Vagina (tissue), 2 donors: ENCODE measurements around the gene IL18RAP. TPM values are rescaled to one million over a fixed set of nuclear protein-coding genes. Genes with fewer than 3 reads are reported as not detected.

ENCODE experiments used
- DNase-seq, 2 donors: peaks; one replicate each; pipeline ENCODE4 v3.0.0-alpha.2; 2017; ENCODE audit errors: extremely low spot score in 2 of 2
- H3K27ac ChIP-seq: fragments of 200-600 bp; sonication (generic); one replicate; pipeline ENCODE4 v1.5.1; 2019
- H3K27me3 ChIP-seq: fragments of 200-600 bp; sonication (generic); one replicate; pipeline ENCODE4 v1.5.1; 2019
- H3K36me3 ChIP-seq, 2 donors: fragments of 200-600 bp; sonication (generic); one replicate each; pipeline ENCODE4 v1.5.1; 2017 to 2019
- H3K4me1 ChIP-seq: fragments of 200-600 bp; sonication (generic); one replicate; pipeline ENCODE4 v1.5.1; 2019
- H3K4me3 ChIP-seq, 2 donors: fragments of 200-600 bp; sonication (generic); 1 replicate in 1 of 2; 2 replicates in 1 of 2; pipeline ENCODE4 v1.5.1; 2016 to 2019
- H3K9me3 ChIP-seq: fragments of 200-600 bp; sonication (generic); one replicate; pipeline ENCODE4 v1.5.1; 2019
- POLR2A ChIP-seq, 2 donors: fragments of 450-650 bp; IDR thresholded peaks; one replicate each; pipeline ENCODE4 v1.6.1; 2017; ENCODE audit warnings: antibody characterized with exemption in 2 of 2, mild to moderate bottlenecking in 2 of 2, moderate library complexity in 2 of 2
- POLR2AphosphoS5 ChIP-seq, 2 donors: sonication (generic); formaldehyde crosslinking; IDR thresholded peaks; one replicate each; pipeline ENCODE4 v1.9.0; 2017; ENCODE audit warnings: antibody characterized with exemption in 2 of 2, mild to moderate bottlenecking in 2 of 2, low read depth in 1 of 2; ENCODE audit not compliant: insufficient read depth in 1 of 2
- intact Hi-C: fragments of 100-400 bp; cut with DNase I; formaldehyde crosslinking; loops from one replicate; pipeline ENCODE4 v1.15.1; 2023
- total RNA-seq: library from RNA; depleted of rRNA; stranded (reverse); fragments of >200 nt; gene quantifications from one replicate; pipeline ENCODE4 v1.2.3, GENCODE V29; 2016
- TF ChIP-seq, protein P1 (sequence below), 3 experiments: fragments of 450-650 bp in 2 of 3; fragments of 200-600 bp in 1 of 3; sonication (generic) in 1 of 3; IDR thresholded peaks; one replicate each; pipeline ENCODE4 v1.5.1; 2017 to 2019; ENCODE audit warnings: antibody characterized with exemption in 3 of 3, mild to moderate bottlenecking in 2 of 3, moderate library complexity in 2 of 3

Gene IL18RAP
- total RNA-seq, 1 donor from 2014 or later: 5.9 TPM

DNA sequence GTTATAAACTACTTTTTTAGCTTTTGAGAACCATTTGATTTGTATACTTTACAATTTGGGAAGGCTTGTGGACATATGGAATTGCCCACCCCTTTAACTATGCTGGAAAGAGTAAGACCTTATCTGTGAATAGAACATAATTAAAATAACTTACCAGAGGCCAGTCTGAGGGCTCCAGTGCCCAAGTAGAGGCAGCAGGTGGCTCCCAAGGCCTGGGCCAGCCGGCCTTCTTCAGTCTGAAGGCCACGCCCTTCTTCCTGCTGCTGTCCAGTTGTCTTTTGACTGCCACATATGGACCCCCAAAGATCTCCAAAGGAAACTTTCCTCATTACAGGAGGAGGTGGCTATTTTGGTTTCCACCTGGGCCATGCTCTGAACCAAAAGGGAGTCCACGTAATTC is 12.0 kb upstream of the IL18RAP start:
- Histone ChIP-seq H3K36me3 (no peaks in the 10 kb centered on the region), H3K27me3 (no peaks in the 10 kb centered on the region), H3K4me3 (no peak overlapping the region), H3K4me1 (no peaks in the 10 kb centered on the region), H3K9me3 (no peaks in the 10 kb centered on the region), H3K27ac (no peak overlapping the region)
- TF ChIP-seq POLR2AphosphoS5 (IDR thresholded peaks at IDR 0.05; ENCODE audit: insufficient read depth in 1 of 2, low read depth in 1 of 2) (no peak), POLR2A (IDR thresholded peaks at IDR 0.05) (no peak)
- TF ChIP-seq, protein P1, sequence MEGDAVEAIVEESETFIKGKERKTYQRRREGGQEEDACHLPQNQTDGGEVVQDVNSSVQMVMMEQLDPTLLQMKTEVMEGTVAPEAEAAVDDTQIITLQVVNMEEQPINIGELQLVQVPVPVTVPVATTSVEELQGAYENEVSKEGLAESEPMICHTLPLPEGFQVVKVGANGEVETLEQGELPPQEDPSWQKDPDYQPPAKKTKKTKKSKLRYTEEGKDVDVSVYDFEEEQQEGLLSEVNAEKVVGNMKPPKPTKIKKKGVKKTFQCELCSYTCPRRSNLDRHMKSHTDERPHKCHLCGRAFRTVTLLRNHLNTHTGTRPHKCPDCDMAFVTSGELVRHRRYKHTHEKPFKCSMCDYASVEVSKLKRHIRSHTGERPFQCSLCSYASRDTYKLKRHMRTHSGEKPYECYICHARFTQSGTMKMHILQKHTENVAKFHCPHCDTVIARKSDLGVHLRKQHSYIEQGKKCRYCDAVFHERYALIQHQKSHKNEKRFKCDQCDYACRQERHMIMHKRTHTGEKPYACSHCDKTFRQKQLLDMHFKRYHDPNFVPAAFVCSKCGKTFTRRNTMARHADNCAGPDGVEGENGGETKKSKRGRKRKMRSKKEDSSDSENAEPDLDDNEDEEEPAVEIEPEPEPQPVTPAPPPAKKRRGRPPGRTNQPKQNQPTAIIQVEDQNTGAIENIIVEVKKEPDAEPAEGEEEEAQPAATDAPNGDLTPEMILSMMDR (IDR thresholded peaks at IDR 0.05): no peak
- intact Hi-C loops: no loop called here
- no peak for DNase-seq

DNA sequence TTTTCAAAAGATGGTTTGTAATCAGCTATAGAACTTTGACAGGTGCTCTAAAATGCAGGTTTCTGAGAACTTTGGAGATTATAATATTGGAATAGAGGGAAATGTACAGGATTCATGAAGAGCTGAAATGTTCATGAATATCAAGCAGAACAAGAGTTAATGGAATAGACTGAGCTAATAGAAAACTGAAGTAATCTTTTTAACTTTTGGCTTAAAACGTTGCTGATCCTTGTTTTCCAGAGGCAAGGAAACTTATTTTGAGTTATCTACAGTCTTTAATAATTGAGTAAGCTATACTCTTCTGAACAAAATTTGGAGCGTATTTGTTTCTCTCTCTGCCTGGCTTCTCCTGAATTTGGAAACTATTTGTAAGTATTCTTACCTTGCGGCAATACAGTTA is 10.8 kb upstream of the IL18RAP start:
- no peaks in the 10 kb centered on the region for H3K27me3 ChIP-seq
- intact Hi-C loops: no loop called here
- DNase-seq: no peak
- H3K4me3 ChIP-seq: no peak overlapping the region
- no peaks in the 10 kb centered on the region for H3K36me3 ChIP-seq
- no peaks in the 10 kb centered on the region for H3K9me3 ChIP-seq
- H3K4me1 ChIP-seq: no peaks in the 10 kb centered on the region
- TF ChIP-seq POLR2A (IDR thresholded peaks at IDR 0.05) (no peak), POLR2AphosphoS5 (IDR thresholded peaks at IDR 0.05; ENCODE audit: insufficient read depth in 1 of 2, low read depth in 1 of 2) (no peak)
- TF ChIP-seq, protein P1 (IDR thresholded peaks at IDR 0.05): no peak
- no peak overlapping the region for H3K27ac ChIP-seq

DNA sequence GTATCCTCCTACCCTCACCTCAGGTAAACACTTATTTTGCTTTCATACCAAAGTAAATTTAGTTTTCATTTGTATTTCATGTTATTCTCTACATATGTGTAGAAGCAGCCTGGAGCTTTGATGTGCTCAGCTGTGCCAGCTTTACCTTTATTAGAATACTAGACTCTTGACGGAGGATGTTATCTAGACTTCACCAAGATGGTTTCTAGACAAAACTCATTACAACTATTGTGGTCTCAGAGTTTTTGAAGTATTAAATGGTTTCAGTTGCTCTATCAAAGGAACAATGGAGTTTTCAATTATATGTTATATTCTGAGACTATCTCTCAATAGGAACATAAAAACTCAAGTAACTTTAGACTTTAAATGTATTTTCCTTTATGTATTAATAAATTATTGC is 5.0 kb upstream of the IL18RAP start:
- Histone ChIP-seq H3K4me3 (no peak overlapping the region), H3K27ac (no peak overlapping the region), H3K27me3 (no peaks in the 10 kb centered on the region), H3K4me1 (no peaks in the 10 kb centered on the region), H3K36me3 (no peaks in the 10 kb centered on the region), H3K9me3 (no peaks in the 10 kb centered on the region)
- intact Hi-C loops: no loop called here
- TF ChIP-seq POLR2AphosphoS5 (IDR thresholded peaks at IDR 0.05; ENCODE audit: insufficient read depth in 1 of 2, low read depth in 1 of 2): no peak
- no peak for TF ChIP-seq POLR2A (IDR thresholded peaks at IDR 0.05)
- TF ChIP-seq, protein P1 (IDR thresholded peaks at IDR 0.05): no peak
- no peak for DNase-seq

DNA sequence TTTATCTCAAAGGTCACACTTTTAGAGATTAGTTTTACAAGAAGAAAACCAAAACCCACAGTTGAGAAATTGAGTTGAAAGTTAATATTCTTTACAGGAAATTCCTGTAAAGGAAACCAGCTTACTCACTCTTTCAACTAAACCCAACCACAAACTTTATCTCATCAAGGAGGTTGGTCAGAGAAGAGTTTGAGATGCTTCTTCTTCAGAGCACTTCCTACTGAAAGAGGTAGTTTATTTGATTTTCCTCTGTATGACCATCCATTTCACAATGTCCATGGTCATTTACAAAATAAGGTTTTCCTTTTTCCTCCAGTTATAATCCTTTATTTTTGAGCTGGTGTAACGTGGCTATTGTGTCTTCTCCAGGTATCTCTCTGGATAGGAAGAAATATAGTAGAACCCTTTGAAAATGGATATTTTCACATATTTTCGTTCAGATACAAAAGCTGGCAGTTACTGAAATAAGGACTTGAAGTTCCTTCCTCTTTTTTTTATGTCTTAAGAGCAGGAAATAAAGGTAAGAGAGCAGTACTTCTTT is 4.5 kb upstream of the IL18RAP start:
- H3K9me3 ChIP-seq: no peaks in the 10 kb centered on the region
- H3K27ac ChIP-seq: no peak overlapping the region
- H3K4me3 ChIP-seq: no peak overlapping the region
- H3K36me3 ChIP-seq: no peaks in the 10 kb centered on the region
- no peak for DNase-seq
- H3K27me3 ChIP-seq: no peaks in the 10 kb centered on the region
- intact Hi-C loops: no loop called here
- H3K4me1 ChIP-seq: no peaks in the 10 kb centered on the region
- TF ChIP-seq POLR2A (IDR thresholded peaks at IDR 0.05) (no peak), POLR2AphosphoS5 (IDR thresholded peaks at IDR 0.05; ENCODE audit: insufficient read depth in 1 of 2, low read depth in 1 of 2) (no peak)
- TF ChIP-seq, protein P1 (IDR thresholded peaks at IDR 0.05): no peak

DNA sequence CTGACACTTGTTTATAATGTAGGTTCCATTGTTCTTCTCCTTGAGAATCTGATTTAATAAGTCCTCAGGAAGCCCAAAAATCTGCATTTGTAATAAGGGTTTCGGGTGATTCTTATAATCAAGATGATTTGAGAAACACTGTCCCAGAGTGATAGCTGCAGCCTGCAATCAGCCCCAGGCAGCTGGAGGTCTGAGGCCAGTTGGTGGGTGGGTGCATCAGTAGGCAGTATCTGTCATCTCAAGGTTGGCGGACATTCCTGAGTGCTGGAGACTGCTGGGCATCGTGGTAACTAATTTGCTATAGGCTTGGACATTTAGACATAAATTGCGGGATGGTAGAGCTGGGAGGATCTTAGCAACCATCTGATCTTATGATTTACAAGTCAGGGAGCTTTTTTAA is 2.7 kb upstream of the IL18RAP start:
- Histone ChIP-seq H3K27ac (no peak overlapping the region), H3K9me3 (no peaks in the 10 kb centered on the region), H3K36me3 (no peaks in the 10 kb centered on the region), H3K27me3 (no peaks in the 10 kb centered on the region), H3K4me1 (no peaks in the 10 kb centered on the region), H3K4me3 (no peak overlapping the region)
- TF ChIP-seq POLR2A (IDR thresholded peaks at IDR 0.05) (no peak), POLR2AphosphoS5 (IDR thresholded peaks at IDR 0.05; ENCODE audit: insufficient read depth in 1 of 2, low read depth in 1 of 2) (no peak)
- TF ChIP-seq, protein P1 (IDR thresholded peaks at IDR 0.05): no peak
- DNase-seq: no peak
- intact Hi-C loops: no loop called here
